GM10266 (cell line): ENCODE data around the gene MGRN1.

ENCODE experiments used
- DNase-seq: peaks from one replicate; pipeline ENCODE4 v3.0.0; 2012; ENCODE audit errors: extremely low spot score
- CTCF ChIP-seq: IDR thresholded peaks from 2 replicates; pipeline ENCODE4 v1.5.1; 2012; ENCODE audit warnings: mild to moderate bottlenecking, low read depth; ENCODE audit not compliant: control insufficient read depth, insufficient read depth; ENCODE audit errors: missing control alignments

Gene MGRN1

GRCh38 chr16:4689091-4689671, 64.6 kb downstream of the MGRN1 start:
- DNase-seq = no peak
- TF ChIP-seq CTCF = no peak

- TF ChIP-seq CTCF = no peak
- DNase-seq = no peak
These were observed 65.5 kb downstream of the MGRN1 start for GRCh38 chr16:4689864-4690704.

DNA sequence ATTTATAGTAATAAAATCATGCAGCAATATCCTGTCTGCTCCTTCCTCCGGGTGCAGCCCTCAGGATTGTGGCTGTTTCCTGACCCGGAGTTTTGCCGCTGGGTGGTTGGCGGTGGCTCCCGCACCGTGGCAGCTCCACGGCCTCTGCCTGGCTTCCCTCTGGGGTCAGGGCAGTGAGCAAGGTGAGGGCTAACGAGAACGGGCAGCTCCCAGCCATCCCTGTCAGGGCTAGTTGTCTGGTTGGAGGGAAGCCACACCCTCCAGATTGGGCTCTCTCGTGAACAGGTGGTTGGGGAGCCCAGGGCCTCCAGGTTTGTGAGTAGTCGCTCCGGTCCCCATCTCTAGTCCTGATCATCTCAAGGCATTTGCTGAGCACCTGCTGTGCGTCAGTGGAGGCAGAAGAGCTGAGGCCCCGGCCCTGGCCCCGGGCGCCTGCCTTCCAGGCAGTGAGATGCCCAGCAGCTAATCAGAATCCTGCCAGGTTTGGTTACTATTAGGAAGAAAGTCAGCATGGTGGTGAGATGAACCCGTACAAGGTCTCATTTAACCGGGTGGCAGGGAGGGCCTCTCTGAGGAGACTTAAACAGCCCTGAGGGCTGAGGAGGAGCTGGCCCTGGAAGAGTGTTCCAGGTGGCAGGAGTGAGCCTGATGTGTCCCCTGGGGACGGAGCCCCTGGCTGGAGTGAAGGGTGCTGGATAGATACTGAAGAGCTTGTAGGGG, 66.5 kb downstream of the MGRN1 start:
- DNase-seq = peak; percentile 30

DNA sequence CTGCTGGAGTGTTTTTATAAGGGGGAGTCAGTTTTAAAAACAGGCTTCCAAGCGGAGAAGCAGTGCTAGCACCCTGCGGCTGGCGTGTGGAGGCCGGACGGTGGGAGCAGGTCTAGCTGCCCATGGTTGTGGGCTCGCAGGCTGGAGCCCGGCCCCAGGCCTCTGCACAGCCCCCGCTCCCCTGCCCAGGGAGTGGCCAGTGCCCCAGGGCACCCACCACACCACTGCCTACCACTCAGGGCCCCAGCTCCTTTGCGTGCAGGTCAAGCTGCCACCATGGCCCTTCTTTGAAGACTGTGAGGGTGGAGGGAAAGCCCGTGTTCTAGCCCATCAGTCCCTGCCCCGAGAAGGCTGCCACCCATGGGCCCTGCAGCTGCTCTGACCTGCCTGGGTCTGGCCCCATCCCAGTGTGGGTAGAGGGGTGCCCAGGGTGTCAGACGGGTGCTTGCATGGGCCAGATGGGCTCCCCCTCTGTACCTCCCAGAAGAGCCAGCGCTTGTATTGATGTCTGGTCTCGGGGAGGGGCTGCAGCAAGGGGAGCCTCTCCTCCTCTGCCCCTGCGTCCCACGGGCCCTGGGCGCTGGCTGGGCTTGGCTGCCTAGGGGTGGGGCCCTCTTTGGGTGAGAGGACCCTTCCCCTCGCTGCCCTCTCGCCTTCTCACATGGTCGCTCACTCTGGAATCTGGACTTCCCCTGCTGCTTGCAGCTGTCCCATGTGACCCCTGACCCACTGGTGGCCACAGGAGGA, 67.2 kb downstream of the MGRN1 start:
- peak; percentile 34 for DNase-seq
- TF ChIP-seq CTCF = no peak

More for the DNA sequence above, 66.5 kb downstream of the MGRN1 start:
- TF ChIP-seq CTCF = no peak

DNA sequence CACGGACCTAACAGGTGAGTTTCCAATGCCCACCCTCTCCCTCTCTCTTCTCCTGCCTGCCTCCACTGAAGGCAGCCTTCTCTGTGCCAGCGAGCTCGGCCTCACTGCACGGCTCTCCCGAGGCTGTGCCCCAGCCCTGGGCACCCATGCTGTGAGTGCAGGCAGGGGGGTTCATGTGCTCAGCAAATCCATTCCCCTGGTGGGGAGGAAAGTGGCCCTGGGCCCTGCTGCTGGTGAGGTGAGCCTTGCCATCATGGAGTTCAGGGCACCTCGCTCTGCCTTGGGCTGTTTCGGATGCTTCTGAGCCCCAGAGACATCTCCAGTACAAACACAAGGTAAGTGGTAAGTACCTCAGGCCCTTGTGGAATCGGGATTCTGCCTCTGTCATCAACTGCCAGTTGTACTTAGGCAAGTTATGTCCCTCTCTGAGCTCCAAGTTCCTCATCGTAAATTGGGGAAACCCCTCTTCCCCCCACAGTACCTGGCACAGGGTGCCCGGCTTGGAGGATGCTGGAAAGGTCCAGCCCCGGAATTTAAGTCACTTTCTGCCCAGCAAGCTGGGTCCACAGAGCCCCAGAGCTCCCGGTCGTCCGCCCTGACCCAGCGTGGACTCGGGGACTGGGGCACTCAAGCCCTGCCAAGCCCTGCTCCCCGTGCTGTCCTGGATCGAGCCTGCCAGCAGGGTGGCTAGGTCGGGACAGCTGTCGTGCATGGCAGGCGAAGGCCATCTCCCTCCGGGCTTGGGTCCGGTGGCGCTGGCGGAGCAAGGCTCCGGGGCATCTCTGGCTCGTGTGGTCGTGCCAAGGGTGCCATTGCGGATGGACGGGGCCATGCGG, 68.1 kb downstream of the MGRN1 start:
- no peak for DNase-seq
- no peak for TF ChIP-seq CTCF

DNA sequence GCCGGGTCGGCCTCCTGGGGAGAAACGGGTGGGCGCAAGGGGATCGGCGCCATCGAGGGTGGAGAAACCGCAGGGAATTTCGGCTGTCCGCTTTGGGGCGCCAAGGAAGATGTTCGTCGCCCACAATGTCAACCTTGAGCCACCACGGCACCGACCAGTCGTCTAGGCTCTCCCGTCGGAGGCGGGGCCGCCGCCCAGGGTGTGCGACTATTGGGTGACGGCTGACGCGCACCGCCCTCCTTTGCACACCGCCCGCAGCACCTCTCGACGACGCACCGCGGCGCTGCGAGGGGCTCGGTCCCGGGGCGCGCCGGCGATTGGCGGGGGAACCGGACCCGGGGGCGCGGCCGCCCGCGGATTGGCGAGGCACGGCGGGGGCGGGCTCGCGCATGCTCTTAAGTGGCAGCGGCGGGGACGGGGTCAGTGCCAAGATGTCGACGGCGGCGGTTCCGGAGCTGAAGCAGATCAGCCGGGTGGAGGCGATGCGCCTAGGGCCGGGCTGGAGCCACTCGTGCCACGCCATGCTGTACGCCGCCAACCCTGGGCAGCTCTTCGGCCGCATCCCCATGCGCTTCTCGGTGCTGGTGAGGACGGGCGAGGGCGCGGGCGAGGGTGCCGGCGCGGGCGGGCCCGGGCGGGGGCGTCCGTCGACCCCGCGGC, 68.8 kb downstream of the MGRN1 start, which contains the start of gene NUDT16L1:
Gene NUDT16L1, plus strand, starts transcription at position 267 of the 660 bp plus-strand sequence. Its CDS starts 165 bp downstream, at position 432.
- TF ChIP-seq CTCF = peak; percentile 22
- peak; percentile 100 for DNase-seq
